Umbilical cord (tissue), 2 donors: ENCODE measurements around the gene TMEM201. TPM values are rescaled to one million over a fixed set of nuclear protein-coding genes. Genes with fewer than 3 reads are reported as not detected.
"Not testable (repeated sequence)": the region's sequence is repeated elsewhere in the genome, so short reads cannot be mapped to it uniquely, and the experiment has no call there.

Source experiments
- DNase-seq: peaks from one replicate; pipeline ENCODE4 v3.0.0-alpha.2; 2015; ENCODE audit warnings: low spot score
- total RNA-seq: library from RNA; depleted of rRNA; stranded (reverse); fragments of >200 nt; gene quantifications from one replicate; pipeline ENCODE4 v1.2.3, GENCODE V29; 2014; ENCODE audit warnings: low replicate concordance; ENCODE audit not compliant: insufficient read depth

The TMEM201 gene
- total RNA-seq, 1 donor from 2014 or later, result 3.6 TPM

DNA sequence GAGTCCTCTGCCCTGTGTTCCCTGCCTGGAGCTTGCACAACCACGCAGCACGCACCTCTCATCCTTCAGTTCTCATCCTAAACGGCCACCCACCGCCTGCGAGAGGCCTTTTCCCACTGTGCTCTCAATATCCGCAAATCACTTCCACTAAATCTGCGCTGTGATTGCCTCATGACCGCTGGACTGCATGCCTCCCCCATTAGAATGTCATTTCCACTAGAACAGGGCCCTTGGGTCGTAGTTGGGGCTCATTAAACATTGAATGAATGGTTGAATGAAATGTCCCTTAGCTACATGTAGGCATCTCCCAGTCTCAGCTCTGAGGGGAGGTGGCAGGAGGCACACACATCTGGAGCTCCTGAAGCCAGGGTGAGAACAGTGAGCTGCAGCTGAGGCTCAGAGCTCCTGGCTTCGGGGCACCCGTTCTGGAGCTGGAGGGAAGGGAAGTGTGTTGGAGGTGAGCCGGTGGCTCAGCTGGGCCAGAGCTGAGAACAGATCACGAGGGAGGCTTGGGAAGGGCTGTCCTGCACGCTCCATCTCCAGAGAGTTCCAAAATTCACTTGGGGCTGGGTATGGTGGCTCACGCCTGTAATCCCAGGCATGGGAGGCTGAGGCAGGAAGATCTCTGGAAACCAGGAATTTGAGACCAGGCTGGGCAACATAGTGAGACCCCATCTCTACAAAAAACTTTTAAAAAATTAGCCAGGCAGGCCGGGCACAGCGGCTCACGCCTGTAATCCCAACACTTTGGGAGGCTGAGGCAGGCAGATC is 30.4 kb downstream of the TMEM201 start:
- no peak for DNase-seq

DNA sequence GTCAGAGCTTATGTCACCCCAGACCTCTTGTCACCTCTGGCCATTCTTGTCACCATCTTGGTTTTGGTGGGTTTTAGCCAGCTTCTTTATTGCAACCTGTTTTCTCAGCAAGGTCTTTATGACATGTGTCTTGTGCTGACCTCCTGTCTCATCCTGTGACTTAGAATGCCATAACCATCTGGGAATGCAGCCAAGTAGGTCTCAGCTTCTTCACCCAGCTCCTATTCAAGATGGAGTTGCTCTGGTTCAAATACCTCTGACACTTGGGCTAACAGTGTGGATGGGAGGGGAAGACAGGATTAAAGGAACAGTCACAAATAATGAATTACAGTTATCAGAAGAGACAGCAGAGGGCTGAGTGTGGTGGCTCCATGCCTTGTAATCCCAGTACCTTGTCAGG is 32.3 kb downstream of the TMEM201 start:
- no peak for DNase-seq

GRCh38 chr1:9624081-9624480 is 35.4 kb downstream of the TMEM201 start:
- no peak for DNase-seq

DNA sequence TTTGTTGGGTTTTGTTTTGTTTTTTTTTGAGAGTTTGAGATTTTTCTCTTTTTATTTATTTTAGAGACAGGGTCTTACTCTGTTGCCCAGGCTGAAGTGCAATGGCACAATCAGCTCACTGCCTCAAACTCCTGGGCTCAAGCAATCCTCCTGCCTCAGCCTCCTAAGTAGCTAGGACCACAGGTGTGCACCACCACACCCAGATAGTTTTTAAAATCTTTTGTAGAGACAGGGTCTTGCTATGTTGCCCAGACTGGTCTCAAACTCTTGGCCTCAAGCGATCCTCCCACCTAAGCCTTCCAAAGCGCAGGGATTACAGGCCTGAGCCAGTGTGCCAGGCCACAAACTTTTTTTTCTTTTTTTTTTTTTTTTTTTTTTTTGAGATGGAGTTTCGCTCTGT is 36.3 kb downstream of the TMEM201 start:
- DNase-seq, result not testable (repeated sequence)

- DNase-seq, result no peak
These were observed 37.5 kb downstream of the TMEM201 start for GRCh38 chr1:9626201-9626608.

GRCh38 chr1:9628541-9629444 is 40.1 kb downstream of the TMEM201 start:
- no peak for DNase-seq

DNA sequence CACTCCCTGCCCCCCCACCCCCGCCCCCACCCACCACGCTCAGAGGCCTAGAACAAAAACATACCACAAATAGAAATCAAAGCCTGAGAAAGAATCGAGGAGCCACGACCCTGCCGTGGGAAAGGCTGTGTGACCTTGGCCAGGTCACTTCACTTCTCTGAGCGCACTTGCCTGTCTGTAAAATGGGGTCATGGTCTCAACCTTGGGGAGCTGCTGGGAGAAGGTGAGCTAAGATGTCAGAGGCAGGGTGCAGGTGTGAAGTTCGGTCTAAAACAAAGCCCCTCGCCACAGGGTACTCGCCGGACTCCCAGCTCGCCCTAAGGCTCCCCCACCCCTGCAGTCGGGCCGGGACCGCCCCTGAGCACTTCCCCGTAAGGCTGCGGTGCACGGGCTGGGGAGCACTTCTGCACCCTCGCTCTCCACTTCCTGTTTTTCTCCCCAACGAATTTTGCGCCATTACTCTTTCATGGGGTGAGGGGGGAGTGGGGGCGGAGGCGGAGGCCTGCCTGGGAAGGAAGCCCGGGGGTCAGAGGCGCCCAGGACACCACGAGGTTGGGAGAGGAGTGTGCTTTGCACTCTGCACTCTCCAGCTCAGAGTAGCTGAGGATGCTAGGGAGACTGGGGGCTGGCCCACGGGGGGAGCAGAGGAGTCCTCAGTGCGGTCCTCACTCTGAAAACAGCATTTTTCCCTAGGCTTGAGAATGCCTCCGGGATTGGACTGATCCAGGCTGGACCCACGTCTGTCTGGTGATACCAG is 40.9 kb downstream of the TMEM201 start:
- no peak for DNase-seq

DNA sequence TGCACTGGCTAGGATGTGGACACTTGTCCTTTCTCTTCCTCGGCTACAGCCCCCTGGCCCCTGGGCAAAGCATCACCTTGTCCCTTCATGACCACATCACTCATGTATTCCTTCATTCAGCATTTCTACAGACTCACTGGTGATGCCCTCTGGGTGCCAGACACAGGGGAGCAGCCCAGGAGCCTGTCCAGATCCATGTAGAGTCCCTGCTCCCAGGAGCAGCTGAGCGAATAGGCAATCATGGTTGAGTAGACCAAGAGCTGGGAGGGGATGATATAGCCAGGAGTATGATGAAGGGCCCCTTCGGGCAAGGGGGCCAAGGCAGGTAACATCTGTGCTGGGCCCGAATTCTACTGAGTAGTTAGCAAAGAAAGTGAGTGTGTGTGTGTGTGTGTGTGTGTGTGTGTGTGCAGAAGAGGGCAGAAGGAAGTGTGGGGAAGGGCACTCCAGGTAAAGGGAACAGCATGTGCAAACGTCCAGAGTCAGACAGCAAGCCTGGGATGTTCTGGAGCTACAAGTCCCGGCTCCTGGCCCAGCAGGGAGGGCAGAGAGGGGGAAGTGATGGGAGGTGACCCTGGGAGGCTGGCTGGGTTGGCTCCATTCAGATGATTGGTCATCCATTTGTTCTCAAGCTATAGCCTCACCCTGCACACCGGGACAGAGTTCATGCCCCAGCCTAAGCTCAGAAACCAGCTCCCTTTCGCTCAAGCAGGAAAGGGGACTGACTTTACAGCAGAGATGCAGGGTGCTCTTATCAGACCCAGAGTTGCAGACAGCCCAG is 41.8 kb downstream of the TMEM201 start:
- no peak for DNase-seq

DNA sequence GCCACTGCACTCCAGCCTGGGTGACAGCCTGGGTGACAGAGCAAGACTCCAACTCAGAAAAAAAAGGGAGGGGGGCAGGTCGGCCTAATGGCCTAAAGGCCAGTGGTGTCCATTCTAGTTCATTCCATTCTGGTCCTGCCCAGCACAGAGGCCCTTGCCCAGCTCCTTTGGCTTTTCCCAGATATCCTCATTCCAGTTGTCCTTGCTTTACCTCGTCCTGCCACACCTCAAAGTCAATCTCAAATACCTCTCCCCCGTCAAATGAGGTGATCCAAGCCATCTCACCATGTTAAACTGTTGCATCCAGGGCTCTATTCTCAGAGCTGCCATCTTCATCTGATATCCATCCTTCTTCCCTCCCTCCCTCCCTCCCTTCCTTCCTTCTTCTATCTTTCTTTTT is 42.9 kb downstream of the TMEM201 start:
- DNase-seq, result no peak

DNA sequence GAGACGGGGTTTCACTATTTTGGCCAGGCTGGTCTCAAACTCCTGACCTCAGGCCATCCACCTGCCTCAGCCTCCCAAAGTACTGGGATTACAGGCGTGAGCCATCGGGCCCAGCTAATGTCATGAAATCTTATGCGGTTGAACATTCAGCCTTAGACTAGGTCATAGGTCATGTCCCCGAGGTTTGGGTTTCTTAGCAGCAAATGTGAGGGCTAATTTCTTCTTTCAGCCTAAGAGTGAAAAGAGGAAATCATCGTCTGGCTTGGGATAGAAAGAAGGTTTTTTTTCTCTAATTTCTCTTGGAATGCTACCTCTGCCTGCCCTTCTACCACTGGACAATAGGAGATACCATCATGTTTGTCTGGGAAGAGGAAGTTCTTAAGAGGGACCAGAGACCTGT is 44.8 kb downstream of the TMEM201 start:
- no peak for DNase-seq

DNA sequence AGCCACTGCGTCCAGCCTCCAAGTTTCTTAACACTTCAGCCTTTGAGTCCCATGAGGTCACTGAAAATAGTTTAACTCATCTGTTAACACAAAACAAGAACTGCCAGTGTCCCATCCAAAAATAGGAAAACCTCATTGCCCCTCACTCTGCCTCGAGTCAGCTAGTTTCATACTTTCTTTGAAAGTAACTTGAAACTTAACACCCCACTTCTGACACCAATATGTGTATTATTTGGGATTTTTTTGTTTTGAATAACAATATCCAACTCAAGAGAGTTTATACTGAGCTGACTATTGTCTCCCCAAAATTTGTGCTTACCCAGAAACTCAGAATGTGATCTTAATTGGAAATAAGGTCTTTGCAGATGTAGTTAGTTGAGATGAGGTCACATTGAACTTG is 45.9 kb downstream of the TMEM201 start:
- DNase-seq, result no peak

DNA sequence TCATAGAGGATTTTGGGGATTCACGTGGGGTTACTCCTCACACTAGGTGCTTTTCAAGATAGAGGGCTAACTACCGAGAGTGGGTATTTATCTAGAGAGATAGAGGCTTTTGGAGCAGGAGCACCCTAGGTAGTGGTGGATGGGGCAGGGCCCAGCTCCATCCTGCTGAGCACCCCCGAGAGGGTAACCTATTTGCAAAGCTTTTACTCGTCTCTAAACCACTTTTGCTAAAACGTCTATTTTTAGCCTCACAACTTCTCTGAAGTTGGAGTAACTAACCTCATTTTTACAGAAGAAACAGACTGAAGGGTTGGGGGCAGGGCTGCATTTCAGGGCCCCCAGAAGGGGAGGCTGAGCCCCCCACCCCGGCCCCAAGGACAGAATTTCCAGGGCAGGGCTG is 50.5 kb downstream of the TMEM201 start:
- no peak for DNase-seq

DNA sequence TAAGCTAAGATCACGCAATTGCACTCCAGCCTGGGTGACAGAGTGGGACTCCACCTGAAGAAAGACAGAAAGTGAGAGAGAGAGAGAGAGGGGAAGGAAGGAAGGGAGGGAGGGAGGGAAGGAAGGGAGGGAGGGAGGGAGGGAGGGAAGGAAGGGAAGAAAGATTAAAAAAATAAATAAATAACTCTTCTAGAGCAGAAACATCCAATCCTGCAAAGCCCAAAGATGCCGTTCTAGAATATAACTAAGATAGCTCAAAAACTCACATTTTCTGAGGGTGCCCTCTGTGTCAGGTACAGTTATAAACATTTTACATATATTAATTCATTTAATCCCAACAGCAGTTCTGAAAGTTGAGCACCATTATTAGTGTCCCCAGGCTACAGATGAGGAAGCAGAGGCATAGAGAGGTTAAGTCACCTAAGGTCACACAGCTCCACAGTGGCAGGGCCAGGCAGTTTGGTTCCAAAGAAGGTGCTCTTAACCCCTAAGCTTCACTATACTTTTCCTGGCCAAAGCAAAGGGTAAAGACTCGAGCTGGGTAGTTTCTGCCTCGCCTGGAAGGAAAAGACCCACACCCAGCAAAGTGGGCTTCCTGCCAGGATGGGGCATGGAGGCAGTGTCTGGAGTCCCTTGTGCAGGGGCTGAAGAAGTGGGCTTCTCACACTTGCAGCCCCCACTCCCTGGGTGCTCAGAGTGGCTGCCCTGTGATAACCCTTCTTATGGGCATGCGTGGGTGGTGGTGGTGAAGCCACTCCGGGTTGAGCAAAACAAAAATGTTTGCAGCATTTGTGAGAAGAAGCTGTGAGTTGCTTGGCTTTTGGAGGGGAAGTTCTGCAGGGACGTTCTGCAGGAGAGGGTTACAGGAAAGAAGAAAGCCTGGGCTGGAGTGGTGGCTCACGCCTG is 54.9 kb downstream of the TMEM201 start:
- DNase-seq, result no peak

- DNase-seq, result no peak
These were observed 57.3 kb downstream of the TMEM201 start for GRCh38 chr1:9646037-9646436.

GRCh38 chr1:9648171-9648570 is 59.5 kb downstream of the TMEM201 start:
- no peak for DNase-seq

- no peak for DNase-seq
These were observed 61.1 kb downstream of the TMEM201 start for GRCh38 chr1:9649769-9650168.

DNA sequence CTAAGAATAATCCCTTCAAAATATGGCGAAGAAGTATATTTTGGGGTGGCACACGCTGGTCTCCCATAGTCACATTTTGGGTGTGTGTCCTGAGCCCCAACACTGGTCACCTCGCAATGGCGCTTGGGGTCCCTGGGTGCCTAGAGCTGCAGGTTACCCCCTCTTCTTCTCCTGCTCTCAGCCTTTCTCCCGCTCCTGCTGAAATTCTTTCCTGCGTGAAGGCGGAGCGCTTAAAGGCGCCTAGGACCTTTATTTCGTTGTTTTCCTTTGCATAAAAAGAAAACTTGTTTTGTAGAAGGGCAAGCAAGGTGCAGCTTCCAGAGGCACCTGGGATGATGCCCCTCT is 62.5 kb downstream of the TMEM201 start:
- DNase-seq, result no peak

- peak; percentile 19 for DNase-seq
These were observed 63.1 kb downstream of the TMEM201 start, which contains the start of gene PIK3CD for GRCh38 chr1:9651565-9652378. TSS of gene PIK3CD (plus strand) at chr1:9651731. CDS start at chr1:9710456, 58,725 bp downstream.
